ENCODE measurements around the gene CWC15. TPM values are rescaled to one million over a fixed set of nuclear protein-coding genes. Genes with fewer than 3 reads are reported as not detected.

The CWC15 gene
- total and polyA plus RNA-seq, 10 of the 15 experiments (the other 5 are each of a cell fraction or from before 2014, with no cell fraction given) = 43.3 to 142 (median 75.1) TPM

- no peak for DNase-seq (ENCODE audit: low read depth, low spot score)
- ChIA-PET SMC1A (ENCODE audit: uncharacterized antibody, unreplicated experiment) (no interaction called here), CTCF (no interaction called here), POLR2A (no interaction called here), RAD21 (ENCODE audit: unreplicated experiment) (no interaction called here)
- Histone ChIP-seq H3K9me3 (replicated peaks; ENCODE audit: control insufficient read depth, insufficient read depth, low read length) (no peaks in the 10 kb centered on the region), H3K27me3 (replicated peaks in 1 of 2; ENCODE audit: control insufficient read depth in 2 of 2, insufficient read depth in 2 of 2, low read length in 1 of 2) (no peaks in the 10 kb centered on the region; a peak in 1 of 4 replicates), H3K4me3 (no peak overlapping the region), H3K4me1 (ENCODE audit: control insufficient read depth, insufficient read depth, low read length) (no peaks in the 10 kb centered on the region), H3K36me3 (ENCODE audit: control insufficient read depth in 2 of 2, insufficient read depth in 2 of 2, low read length in 1 of 2) (no peaks in the 10 kb centered on the region), H3K79me2 (ENCODE audit: control insufficient read depth, insufficient read depth, low read length) (no peaks in the 10 kb centered on the region), H3K9ac (ENCODE audit: control insufficient read depth, insufficient read depth, low read length) (no peak overlapping the region), H4K20me1 (ENCODE audit: control insufficient read depth, insufficient read depth) (no peaks in the 10 kb centered on the region), H3K27ac (ENCODE audit: control insufficient read depth, insufficient read depth) (no peak overlapping the region), H2AFZ (ENCODE audit: control insufficient read depth, low read depth, low read length) (no peak overlapping the region), H3K4me2 (ENCODE audit: control insufficient read depth, insufficient read depth) (no peak overlapping the region)
- TF ChIP-seq CBX3 (IDR thresholded peaks at IDR 0.05; ENCODE audit: borderline replicate concordance, low read depth) (no peak), HDAC2 (IDR thresholded peaks at IDR 0.05) (no peak), SPI1 (IDR thresholded peaks at IDR 0.05; ENCODE audit: borderline replicate concordance, insufficient read depth, low read depth, low read length) (no peak), TCF7 (IDR thresholded peaks at IDR 0.05; ENCODE audit: borderline replicate concordance) (no peak), MAX (IDR thresholded peaks at IDR 0.05; ENCODE audit: low read depth, low read length) (no peak)
- no peak for FAIRE-seq
- in situ Hi-C loops (cut with MboI) = no loop called here
- no peak for ATAC-seq
- intact Hi-C loops (cut with micrococcal nuclease; ENCODE audit: unreplicated experiment) = no loop called here
- BruUV-seq (replicated peaks) = no TSS peak
Measured at GRCh38 chr11:95003716-95004115, 30.4 kb upstream of the CWC15 start.

- H3K36me3 ChIP-seq (ENCODE audit: control insufficient read depth in 2 of 2, insufficient read depth in 2 of 2, low read length in 1 of 2) = no peaks in the 10 kb centered on the region
- ChIA-PET CTCF (no interaction called here), RAD21 (ENCODE audit: unreplicated experiment) (no interaction called here), POLR2A (no interaction called here), SMC1A (ENCODE audit: uncharacterized antibody, unreplicated experiment) (no interaction called here)
- no peaks in the 10 kb centered on the region for H3K4me1 ChIP-seq (ENCODE audit: control insufficient read depth, insufficient read depth, low read length)
- no peak for ATAC-seq
- H3K27me3 ChIP-seq (replicated peaks in 1 of 2; ENCODE audit: control insufficient read depth in 2 of 2, insufficient read depth in 2 of 2, low read length in 1 of 2) = no peaks in the 10 kb centered on the region
- H3K9me3 ChIP-seq (replicated peaks; ENCODE audit: control insufficient read depth, insufficient read depth, low read length) = no peaks in the 10 kb centered on the region
- H3K4me3 ChIP-seq = no peak overlapping the region
- no peak for TF ChIP-seq PAX8 (IDR thresholded peaks at IDR 0.05)
- no peak for TF ChIP-seq CBX5 (IDR thresholded peaks at IDR 0.05; ENCODE audit: low read depth)
- no peak for TF ChIP-seq MEF2A (IDR thresholded peaks at IDR 0.05; ENCODE audit: insufficient read depth, low read depth, low read length)
- TF ChIP-seq JUND (IDR thresholded peaks at IDR 0.05; ENCODE audit: low read depth, low read length) = no peak
- no peak for TF ChIP-seq ZNF24 (IDR thresholded peaks at IDR 0.05)
- TF ChIP-seq MAX (IDR thresholded peaks at IDR 0.05; ENCODE audit: low read depth, low read length) = no peak
- no peak for TF ChIP-seq ZZZ3 (IDR thresholded peaks at IDR 0.05; ENCODE audit: control insufficient read depth, insufficient read length, low read depth)
- no peak for TF ChIP-seq BCL11A (IDR thresholded peaks at IDR 0.05; ENCODE audit: low read depth, low read length)
- no peak for TF ChIP-seq CHD2 (IDR thresholded peaks at IDR 0.05; ENCODE audit: borderline replicate concordance, low read depth, low read length)
- H3K79me2 ChIP-seq (ENCODE audit: control insufficient read depth, insufficient read depth, low read length) = no peaks in the 10 kb centered on the region
- no peak overlapping the region for H3K4me2 ChIP-seq (ENCODE audit: control insufficient read depth, insufficient read depth)
- FAIRE-seq = no peak
- H4K20me1 ChIP-seq (ENCODE audit: control insufficient read depth, insufficient read depth) = no peaks in the 10 kb centered on the region
- 85% methylated on average over 13 of the region's 13 CpGs for WGBS (ENCODE audit: insufficient coverage, insufficient replicate concordance, low lambda C conversion rate, missing lambda C conversion rate)
- intact Hi-C loops (cut with micrococcal nuclease; ENCODE audit: unreplicated experiment) = no loop called here
- no peak overlapping the region for H2AFZ ChIP-seq (ENCODE audit: control insufficient read depth, low read depth, low read length)
- no peak for DNase-seq (ENCODE audit: low read depth, low spot score)
- in situ Hi-C loops (cut with MboI) = no loop called here
- H3K9ac ChIP-seq (ENCODE audit: control insufficient read depth, insufficient read depth, low read length) = no peak overlapping the region
- H3K27ac ChIP-seq (ENCODE audit: control insufficient read depth, insufficient read depth) = no peak overlapping the region
- no TSS peak for BruUV-seq (replicated peaks)
Measured at GRCh38 chr11:94998285-94998684, 24.9 kb upstream of the CWC15 start.
